H9 (cell line): Measurements from ENCODE around the gene POLD3. TPM values are rescaled to one million over a fixed set of nuclear protein-coding genes. Genes with fewer than 3 reads are reported as not detected.

ENCODE experiments used
- DNase-seq: peaks from one replicate; pipeline ENCODE4 v3.0.0-alpha.2; 2017
- H2AFZ ChIP-seq: one replicate; pipeline ENCODE4 v1.6.1; 2013; ENCODE audit warnings: mild to moderate bottlenecking, low read length, control low read depth, moderate library complexity
- H2AK5ac ChIP-seq: 2 replicates; pipeline ENCODE4 v1.6.1; 2013; ENCODE audit warnings: low read length, control low read depth, mixed read lengths; ENCODE audit not compliant: insufficient read length
- H2BK120ac ChIP-seq: one replicate; pipeline ENCODE4 v1.6.1; 2013; ENCODE audit warnings: low read depth, mild to moderate bottlenecking, low read length, control low read depth, inconsistent platforms; ENCODE audit not compliant: poor library complexity, severe bottlenecking
- H2BK12ac ChIP-seq: 2 replicates; pipeline ENCODE4 v1.6.1; 2013; ENCODE audit warnings: low read length, control low read depth, mixed read lengths, low read depth; ENCODE audit not compliant: insufficient read length
- H2BK15ac ChIP-seq: 2 replicates; pipeline ENCODE4 v1.6.1; 2013; ENCODE audit warnings: low read depth, low read length, control low read depth
- H2BK20ac ChIP-seq: one replicate; pipeline ENCODE4 v1.6.1; 2013; ENCODE audit warnings: low read depth, mild to moderate bottlenecking, low read length, control low read depth, inconsistent platforms; ENCODE audit not compliant: poor library complexity, severe bottlenecking
- H2BK5ac ChIP-seq: 2 replicates; pipeline ENCODE4 v1.6.1; 2013; ENCODE audit warnings: low read length, control low read depth, mixed read lengths; ENCODE audit not compliant: insufficient read length
- H3K14ac ChIP-seq: 2 replicates; pipeline ENCODE4 v1.6.1; 2013; ENCODE audit warnings: low read length, control low read depth; ENCODE audit not compliant: insufficient read depth
- H3K18ac ChIP-seq: 2 replicates; pipeline ENCODE4 v1.6.1; 2013; ENCODE audit warnings: low read depth, mild to moderate bottlenecking, mixed read lengths, low read length, control low read depth; ENCODE audit not compliant: insufficient read length
- H3K23ac ChIP-seq: 2 replicates; pipeline ENCODE4 v1.6.1; 2013; ENCODE audit warnings: low read length, control low read depth, mixed read lengths, low read depth; ENCODE audit not compliant: insufficient read length
- H3K23me2 ChIP-seq: 2 replicates; pipeline ENCODE4 v1.6.1; 2013; ENCODE audit warnings: low read depth, mild to moderate bottlenecking, mixed read lengths, low read length, control low read depth; ENCODE audit not compliant: insufficient read length, poor library complexity, severe bottlenecking
- H3K27ac ChIP-seq: 2 replicates; pipeline ENCODE4 v1.5.1; 2013; ENCODE audit warnings: low read length, control low read depth, mixed read lengths, low read depth; ENCODE audit not compliant: insufficient read length
- H3K27me3 ChIP-seq: 2 replicates; pipeline ENCODE4 v1.6.1; 2013; ENCODE audit warnings: low read length, control low read depth, inconsistent platforms; ENCODE audit not compliant: insufficient read depth
- H3K4ac ChIP-seq: 2 replicates; pipeline ENCODE4 v1.6.1; 2013; ENCODE audit warnings: low read depth, mild to moderate bottlenecking, control low read depth, inconsistent platforms, low read length, moderate library complexity
- H3K4me1 ChIP-seq: 2 replicates; pipeline ENCODE4 v1.6.1; 2013; ENCODE audit warnings: low read length, control low read depth, inconsistent platforms; ENCODE audit not compliant: insufficient read depth
- H3K4me2 ChIP-seq: 2 replicates; pipeline ENCODE4 v1.6.1; 2013; ENCODE audit warnings: low read length, control low read depth, mixed read lengths; ENCODE audit not compliant: insufficient read length, insufficient read depth
- H3K56ac ChIP-seq: 2 replicates; pipeline ENCODE4 v1.6.1; 2013; ENCODE audit warnings: low read depth, mild to moderate bottlenecking, mixed read lengths, low read length, control low read depth; ENCODE audit not compliant: insufficient read length
- H3K79me1 ChIP-seq: 2 replicates; pipeline ENCODE4 v1.6.1; 2013; ENCODE audit warnings: low read depth, mild to moderate bottlenecking, moderate library complexity, low read length, control low read depth, inconsistent platforms; ENCODE audit not compliant: insufficient read depth, poor library complexity, severe bottlenecking
- H3K79me2 ChIP-seq: 2 replicates; pipeline ENCODE4 v1.6.1; 2013; ENCODE audit warnings: low read length, control low read depth, inconsistent platforms; ENCODE audit not compliant: insufficient read depth
- H3K9ac ChIP-seq: 2 replicates; pipeline ENCODE4 v1.6.1; 2013; ENCODE audit warnings: low read length, control low read depth, mixed read lengths; ENCODE audit not compliant: insufficient read length; ENCODE audit errors: extremely low read depth
- H3K9me3 ChIP-seq: one replicate; pipeline ENCODE4 v1.6.1; 2013; ENCODE audit warnings: low read depth, low read length, inconsistent platforms; ENCODE audit not compliant: control insufficient read depth
- H3T11ph ChIP-seq: one replicate; pipeline ENCODE4 v1.6.1; 2013; ENCODE audit warnings: mild to moderate bottlenecking, low read length, control low read depth, inconsistent platforms
- H4K20me1 ChIP-seq: one replicate; pipeline ENCODE4 v1.6.1; 2013; ENCODE audit not compliant: control insufficient read depth, insufficient read length, insufficient read depth
- H4K5ac ChIP-seq: 2 replicates; pipeline ENCODE4 v1.6.1; 2013; ENCODE audit warnings: low read depth, mild to moderate bottlenecking, mixed read lengths, low read length, control low read depth; ENCODE audit not compliant: insufficient read length
- H4K8ac ChIP-seq: replicated peaks from 2 replicates; pipeline ENCODE4 v1.6.1; 2013; ENCODE audit warnings: low read length, control low read depth, mixed read lengths, low read depth; ENCODE audit not compliant: insufficient read length
- H4K91ac ChIP-seq: 2 replicates; pipeline ENCODE4 v1.6.1; 2013; ENCODE audit warnings: low read depth, mild to moderate bottlenecking, moderate library complexity, mixed read lengths, low read length, control low read depth; ENCODE audit not compliant: insufficient read length
- H3K27ac Mint-ChIP-seq, 3 experiments: 2 replicates in 2 of 3; 3 replicates in 1 of 3; pipeline ENCODE4 v1.8.0; 2020 to 2021; ENCODE audit warnings: mixed read lengths in 3 of 3, mild to moderate bottlenecking in 1 of 3, moderate library complexity in 1 of 3
- H3K27me3 Mint-ChIP-seq: 2 replicates; pipeline ENCODE4 v1.8.0; 2021; ENCODE audit warnings: low read depth, mild to moderate bottlenecking, moderate library complexity, mixed read lengths
- H3K36me3 Mint-ChIP-seq, 3 experiments: 2 replicates in 2 of 3; 3 replicates in 1 of 3; pipeline ENCODE4 v1.8.0; 2020 to 2021; ENCODE audit warnings: low read depth in 3 of 3, mixed read lengths in 3 of 3; ENCODE audit not compliant: insufficient read depth in 1 of 3
- H3K4me1 Mint-ChIP-seq, 2 experiments: 2 replicates each; pipeline ENCODE4 v1.8.0; 2020; ENCODE audit warnings: mixed read lengths in 2 of 2
- H3K4me3 Mint-ChIP-seq, 2 experiments: 2 replicates in 1 of 2; 3 replicates in 1 of 2; pipeline ENCODE4 v1.8.0; 2020 to 2021; ENCODE audit warnings: mild to moderate bottlenecking in 2 of 2, mixed read lengths in 2 of 2, moderate library complexity in 1 of 2
- H3K9me3 Mint-ChIP-seq, 2 experiments: 2 replicates in 1 of 2; 3 replicates in 1 of 2; pipeline ENCODE4 v1.8.0; 2020; ENCODE audit warnings: mild to moderate bottlenecking in 2 of 2, mixed read lengths in 2 of 2, moderate library complexity in 1 of 2
- WGBS: extraction: QIAGEN DNeasy Blood & Tissue Kit; methylation state at CpG from one replicate; pipeline ENCODE4 v1.1.7; 2013; ENCODE audit warnings: missing lambda C conversion rate, low lambda C conversion rate, mixed read lengths; ENCODE audit not compliant: insufficient read length; ENCODE audit errors: extremely low coverage; 5-methylcytosine and 5-hydroxymethylcytosine counted together
- total RNA-seq: library from RNA; stranded (reverse); gene quantifications from 2 replicates; pipeline ENCODE4 v1.2.1, GENCODE V29; 2021
- TF ChIP-seq, protein P1 (sequence below): fragments of 200-600 bp; sonication (generic); conservative IDR thresholded peaks from 3 replicates; pipeline ENCODE4 v1.8.0; 2021; ENCODE audit warnings: antibody characterized with exemption, mild to moderate bottlenecking

Gene POLD3
- total RNA-seq, 1 experiment from 2014 or later = 34.1 TPM

DNA sequence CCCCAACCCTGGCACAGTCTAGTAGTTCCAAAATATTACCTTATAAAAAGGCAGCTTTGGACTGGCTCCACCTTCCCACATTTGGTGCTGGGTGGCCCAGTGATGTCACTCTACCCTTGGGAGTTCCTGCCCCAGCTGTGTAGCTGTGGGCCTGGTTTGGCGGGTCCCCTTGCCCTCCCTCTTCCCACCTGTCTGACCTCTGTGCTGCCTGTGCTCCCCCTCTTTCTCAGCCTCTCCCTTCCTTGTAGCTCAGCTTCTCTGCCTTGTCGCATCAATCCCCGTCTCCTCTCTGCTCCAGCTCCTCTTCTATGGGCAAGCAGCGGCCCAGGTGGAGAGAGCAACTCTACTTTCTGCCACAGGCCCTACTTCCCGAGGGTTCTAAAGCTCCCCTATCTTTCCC lies 84.2 kb downstream of the POLD3 start:
- H2BK12ac ChIP-seq = no peak overlapping the region
- no peak overlapping the region for H2BK120ac ChIP-seq
- H2BK5ac ChIP-seq = no peak overlapping the region
- H3K4me1 ChIP-seq = no peaks in the 10 kb centered on the region
- H3K14ac ChIP-seq = no peak overlapping the region
- Mint-ChIP-seq H3K27me3 (peaks cover 2% of the 10 kb centered on the region; the same call in 1 of the 2 replicates), H3K27ac (no peak overlapping the region), H3K9me3 (peaks cover 7 to 9% of the 10 kb centered on the region in 2 experiments; a peak in 3 of 5 replicates), H3K4me3 (no peak overlapping the region; a peak in 1 of 5 replicates), H3K4me1 (peaks cover 8 to 13% of the 10 kb centered on the region in 2 experiments), H3K36me3 (peaks cover 0 to 5% (median 5%) of the 10 kb centered on the region in 3 experiments; a peak in 5 of 7 replicates)
- no peak overlapping the region for H3K18ac ChIP-seq
- no peak overlapping the region for H3K4ac ChIP-seq
- no peaks in the 10 kb centered on the region for H3K79me1 ChIP-seq
- TF ChIP-seq, protein P1, sequence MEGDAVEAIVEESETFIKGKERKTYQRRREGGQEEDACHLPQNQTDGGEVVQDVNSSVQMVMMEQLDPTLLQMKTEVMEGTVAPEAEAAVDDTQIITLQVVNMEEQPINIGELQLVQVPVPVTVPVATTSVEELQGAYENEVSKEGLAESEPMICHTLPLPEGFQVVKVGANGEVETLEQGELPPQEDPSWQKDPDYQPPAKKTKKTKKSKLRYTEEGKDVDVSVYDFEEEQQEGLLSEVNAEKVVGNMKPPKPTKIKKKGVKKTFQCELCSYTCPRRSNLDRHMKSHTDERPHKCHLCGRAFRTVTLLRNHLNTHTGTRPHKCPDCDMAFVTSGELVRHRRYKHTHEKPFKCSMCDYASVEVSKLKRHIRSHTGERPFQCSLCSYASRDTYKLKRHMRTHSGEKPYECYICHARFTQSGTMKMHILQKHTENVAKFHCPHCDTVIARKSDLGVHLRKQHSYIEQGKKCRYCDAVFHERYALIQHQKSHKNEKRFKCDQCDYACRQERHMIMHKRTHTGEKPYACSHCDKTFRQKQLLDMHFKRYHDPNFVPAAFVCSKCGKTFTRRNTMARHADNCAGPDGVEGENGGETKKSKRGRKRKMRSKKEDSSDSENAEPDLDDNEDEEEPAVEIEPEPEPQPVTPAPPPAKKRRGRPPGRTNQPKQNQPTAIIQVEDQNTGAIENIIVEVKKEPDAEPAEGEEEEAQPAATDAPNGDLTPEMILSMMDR = no peak
- peak; percentile 15 for DNase-seq
- no peak overlapping the region for H3K56ac ChIP-seq
- no peaks in the 10 kb centered on the region for H3K23me2 ChIP-seq
- no peaks in the 10 kb centered on the region for H3K27me3 ChIP-seq
- no peaks in the 10 kb centered on the region for H3K9me3 ChIP-seq
- H3K23ac ChIP-seq = no peak overlapping the region
- no peak overlapping the region for H3K9ac ChIP-seq
- no peak overlapping the region for H3K4me2 ChIP-seq
- no CpG with 5 or more reads among the region's 5 CpGs for WGBS
- no peak overlapping the region for H2BK15ac ChIP-seq
- H4K20me1 ChIP-seq = no peaks in the 10 kb centered on the region
- H2AFZ ChIP-seq = no peak overlapping the region
- H4K8ac ChIP-seq = no peak overlapping the region
- H2AK5ac ChIP-seq = no peak overlapping the region
- no peaks in the 10 kb centered on the region for H3K79me2 ChIP-seq
- H2BK20ac ChIP-seq = no peak overlapping the region
- no peak overlapping the region for H3T11ph ChIP-seq
- H3K27ac ChIP-seq = no peak overlapping the region
- no peak overlapping the region for H4K91ac ChIP-seq
- H4K5ac ChIP-seq = no peak overlapping the region
